PC-3 (cell line): ENCODE results near the gene BROX. TPM values are rescaled to one million over a fixed set of nuclear protein-coding genes. Genes with fewer than 3 reads are reported as not detected.

Source experiments
- ATAC-seq: fragments of 200-7000 bp; cut with Tn5 transposase; 2 replicates; pipeline ENCODE4 v1.9.1; 2020; ENCODE audit warnings: mild to moderate bottlenecking, moderate library complexity
- BruUV-seq: library from RNA; stranded (reverse); fragments of 400-500 nt; replicated peaks from 2 replicates; lab custom pipeline; 2021; lab: Mats Ljungman, UMichigan
- CTCF ChIA-PET: fragments of 300-600 bp; sonication (Branson Sonifier 250); formaldehyde crosslinking; loops from one replicate; lab custom pipeline; 2022; ENCODE audit warnings: antibody characterized with exemption; lab: Charles Lee
- POLR2A ChIA-PET: fragments of 300-600 bp; sonication (Branson Sonifier 250); formaldehyde crosslinking; loops from one replicate; lab custom pipeline; 2022; ENCODE audit warnings: antibody characterized with exemption; ENCODE audit not compliant: unreplicated experiment; lab: Charles Lee
- DNase-seq: peaks from one replicate; pipeline ENCODE4 v3.0.0-alpha.2; 2015
- H2AFZ ChIP-seq: fragments of 300-600 bp; sonication (generic); 2 replicates; pipeline ENCODE4 v1.6.0; 2016; ENCODE audit warnings: antibody characterized with exemption, low read length
- H3F3A ChIP-seq: fragments of 300-600 bp; sonication (generic); one replicate; pipeline ENCODE4 v1.6.0; 2017; ENCODE audit warnings: antibody characterized with exemption, low read length, control low read depth, mild to moderate bottlenecking; ENCODE audit not compliant: unreplicated experiment
- H3K27ac ChIP-seq: fragments of 300-600 bp; sonication (generic); 2 replicates; pipeline ENCODE4 v1.5.1; 2016; ENCODE audit warnings: mild to moderate bottlenecking, low read length
- H3K27me3 ChIP-seq: fragments of 300-600 bp; sonication (generic); 2 replicates; pipeline ENCODE4 v1.6.1; 2016; ENCODE audit warnings: low read length, mixed read lengths
- H3K36me3 ChIP-seq: fragments of 300-600 bp; sonication (generic); 2 replicates; pipeline ENCODE4 v1.6.1; 2016; ENCODE audit warnings: low read depth, mixed run types, low read length, mixed read lengths
- H3K4me1 ChIP-seq: fragments of 300-600 bp; sonication (generic); 2 replicates; pipeline ENCODE4 v1.5.1; 2016; ENCODE audit warnings: low read length; ENCODE audit not compliant: insufficient read depth
- H3K4me2 ChIP-seq: fragments of 300-600 bp; sonication (generic); 2 replicates; pipeline ENCODE4 v1.6.0; 2016; ENCODE audit warnings: low read length
- H3K4me3 ChIP-seq: fragments of 300-600 bp; sonication (generic); 2 replicates; pipeline ENCODE4 v1.5.1; 2016; ENCODE audit warnings: mild to moderate bottlenecking, low read length, mixed read lengths
- H3K79me2 ChIP-seq: fragments of 300-600 bp; sonication (generic); 2 replicates; pipeline ENCODE4 v1.6.1; 2017; ENCODE audit warnings: low read length, mixed read lengths
- H3K9ac ChIP-seq: fragments of 300-600 bp; sonication (generic); 2 replicates; pipeline ENCODE4 v1.6.0; 2016; ENCODE audit warnings: mild to moderate bottlenecking, low read length
- H3K9me2 ChIP-seq: fragments of 300-600 bp; sonication (generic); replicated peaks from 2 replicates; pipeline ENCODE4 v1.6.1; 2016; ENCODE audit warnings: mixed run types, low read length, mixed read lengths
- H3K9me3 ChIP-seq: fragments of 300-600 bp; sonication (generic); 2 replicates; pipeline ENCODE4 v1.6.1; 2016; ENCODE audit warnings: low read length, mixed read lengths
- H4K20me1 ChIP-seq: fragments of 300-600 bp; sonication (generic); 2 replicates; pipeline ENCODE4 v1.6.1; 2016; ENCODE audit warnings: low read length, mixed read lengths
- CTCF ChIP-seq: fragments of 300-600 bp; sonication (generic); conservative IDR thresholded peaks from 2 replicates; pipeline ENCODE4 v1.5.1; 2017; ENCODE audit warnings: antibody characterized with exemption, low read depth, mild to moderate bottlenecking, low read length
- EZH2 ChIP-seq: fragments of 300-600 bp; sonication (generic); IDR thresholded peaks from one replicate; pipeline ENCODE4 v1.6.1; 2017; ENCODE audit warnings: antibody characterized with exemption, mild to moderate bottlenecking, low read length; ENCODE audit not compliant: unreplicated experiment
- EZH2phosphoT487 ChIP-seq: fragments of 300-600 bp; sonication (generic); IDR thresholded peaks from 2 replicates; pipeline ENCODE4 v1.6.1; 2018; ENCODE audit warnings: mild to moderate bottlenecking, antibody characterized with exemption, low read length, borderline replicate concordance
- intact Hi-C: fragments of 100-400 bp; cut with micrococcal nuclease; formaldehyde crosslinking; loops from 2 replicates; pipeline ENCODE4 v1.9.0; 2023
- total RNA-seq: library from RNA; depleted of rRNA; stranded (reverse); fragments of >200 nt; gene quantifications from 2 replicates; pipeline ENCODE4 v1.2.3, GENCODE V29; 2014

The BROX gene
- total RNA-seq, 1 experiment from 2014 or later = 68.4 TPM

- H3K4me3 ChIP-seq = no peak overlapping the region
- ChIA-PET CTCF (interaction anchor here (0.6 kb wide), 1 partner anchor 204 kb away, joined by 3 read pairs; no protein-coding TSS in a partner anchor), POLR2A (no interaction called here)
- no TSS peak for BruUV-seq
- no peak overlapping the region for H2AFZ ChIP-seq
- H3K9ac ChIP-seq = no peak overlapping the region
- no peaks in the 10 kb centered on the region for H3K36me3 ChIP-seq
- H3K4me1 ChIP-seq = peaks cover 21% of the 10 kb centered on the region
- no peaks in the 10 kb centered on the region for H3K79me2 ChIP-seq
- no peak overlapping the region for H3K4me2 ChIP-seq
- no peaks in the 10 kb centered on the region for H3K9me2 ChIP-seq
- H3K27ac ChIP-seq = no peak overlapping the region
- H3K27me3 ChIP-seq = no peaks in the 10 kb centered on the region
- no peak for ATAC-seq
- no peak for DNase-seq
- H4K20me1 ChIP-seq = no peaks in the 10 kb centered on the region
- peaks cover 7% of the 10 kb centered on the region for H3F3A ChIP-seq
- H3K9me3 ChIP-seq = no peaks in the 10 kb centered on the region
- no peak for TF ChIP-seq CTCF
- no peak for TF ChIP-seq EZH2
- no peak for TF ChIP-seq EZH2phosphoT487
- intact Hi-C loops = loop anchor here (5.0 kb wide), 1 partner anchor 332 kb away; no protein-coding TSS in a partner anchor
Measured at GRCh38 chr1:222750651-222751050, 38.3 kb downstream of the BROX start.

- Histone ChIP-seq H3K9me3 (no peaks in the 10 kb centered on the region), H3K36me3 (no peaks in the 10 kb centered on the region), H3K4me1 (peaks cover 21% of the 10 kb centered on the region), H3K9me2 (no peaks in the 10 kb centered on the region), H3K9ac (no peak overlapping the region), H3K4me3 (no peak overlapping the region), H3K27me3 (no peaks in the 10 kb centered on the region), H3K27ac (no peak overlapping the region), H3K4me2 (no peak overlapping the region), H3K79me2 (no peaks in the 10 kb centered on the region), H4K20me1 (no peaks in the 10 kb centered on the region), H3F3A (peaks cover 7% of the 10 kb centered on the region), H2AFZ (no peak overlapping the region)
- BruUV-seq = no TSS peak
- ChIA-PET CTCF (no interaction called here), POLR2A (no interaction called here)
- intact Hi-C loops = loop anchor here (5.0 kb wide), 1 partner anchor 331 kb away; no protein-coding TSS in a partner anchor
- no peak for ATAC-seq
- DNase-seq = no peak
- TF ChIP-seq CTCF (no peak), EZH2 (no peak), EZH2phosphoT487 (no peak)
Measured at GRCh38 chr1:222751255-222751654, 38.9 kb downstream of the BROX start.
